Measurements from ENCODE around the gene THSD4. TPM values are rescaled to one million over a fixed set of nuclear protein-coding genes. Genes with fewer than 3 reads are reported as not detected.

Gene THSD4
- total and polyA plus RNA-seq, 2 experiments from 2014 or later: 5.1 to 25.5 TPM

DNA sequence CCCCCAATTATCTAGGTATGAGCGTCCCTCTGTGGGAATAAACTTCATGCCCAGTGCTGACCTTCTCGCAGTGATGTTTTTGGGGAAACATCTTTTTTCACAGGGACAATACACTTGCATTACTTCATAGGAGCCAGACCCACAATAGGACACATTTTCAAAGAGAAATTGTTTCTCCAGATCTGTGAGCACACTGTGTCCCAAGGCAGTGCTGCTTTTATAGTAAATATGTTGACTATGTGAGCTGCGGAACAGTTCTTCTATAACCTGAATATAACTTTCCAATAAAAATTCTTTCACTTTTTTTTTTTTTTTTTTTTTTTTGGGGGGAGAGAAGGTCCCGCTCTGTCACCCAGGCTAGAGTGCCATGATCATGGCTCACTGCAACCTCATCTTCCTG is 17.4 kb upstream of the THSD4 start:
- Histone ChIP-seq H3K27me3 (no peaks in the 10 kb centered on the region), H3K36me3 (no peaks in the 10 kb centered on the region), H3K4me3 (no peak overlapping the region), H3K9me3 (ENCODE audit: low read depth) (no peaks in the 10 kb centered on the region), H3K27ac (no peak overlapping the region), H3K4me1 (ENCODE audit: low read depth) (no peaks in the 10 kb centered on the region)
- TF ChIP-seq, protein P1, sequence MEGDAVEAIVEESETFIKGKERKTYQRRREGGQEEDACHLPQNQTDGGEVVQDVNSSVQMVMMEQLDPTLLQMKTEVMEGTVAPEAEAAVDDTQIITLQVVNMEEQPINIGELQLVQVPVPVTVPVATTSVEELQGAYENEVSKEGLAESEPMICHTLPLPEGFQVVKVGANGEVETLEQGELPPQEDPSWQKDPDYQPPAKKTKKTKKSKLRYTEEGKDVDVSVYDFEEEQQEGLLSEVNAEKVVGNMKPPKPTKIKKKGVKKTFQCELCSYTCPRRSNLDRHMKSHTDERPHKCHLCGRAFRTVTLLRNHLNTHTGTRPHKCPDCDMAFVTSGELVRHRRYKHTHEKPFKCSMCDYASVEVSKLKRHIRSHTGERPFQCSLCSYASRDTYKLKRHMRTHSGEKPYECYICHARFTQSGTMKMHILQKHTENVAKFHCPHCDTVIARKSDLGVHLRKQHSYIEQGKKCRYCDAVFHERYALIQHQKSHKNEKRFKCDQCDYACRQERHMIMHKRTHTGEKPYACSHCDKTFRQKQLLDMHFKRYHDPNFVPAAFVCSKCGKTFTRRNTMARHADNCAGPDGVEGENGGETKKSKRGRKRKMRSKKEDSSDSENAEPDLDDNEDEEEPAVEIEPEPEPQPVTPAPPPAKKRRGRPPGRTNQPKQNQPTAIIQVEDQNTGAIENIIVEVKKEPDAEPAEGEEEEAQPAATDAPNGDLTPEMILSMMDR (IDR thresholded peaks at IDR 0.05; ENCODE audit: low read depth, low read length): no peak
- no peak for DNase-seq (ENCODE audit: low read depth in 1 of 2, low spot score in 1 of 2)

DNA sequence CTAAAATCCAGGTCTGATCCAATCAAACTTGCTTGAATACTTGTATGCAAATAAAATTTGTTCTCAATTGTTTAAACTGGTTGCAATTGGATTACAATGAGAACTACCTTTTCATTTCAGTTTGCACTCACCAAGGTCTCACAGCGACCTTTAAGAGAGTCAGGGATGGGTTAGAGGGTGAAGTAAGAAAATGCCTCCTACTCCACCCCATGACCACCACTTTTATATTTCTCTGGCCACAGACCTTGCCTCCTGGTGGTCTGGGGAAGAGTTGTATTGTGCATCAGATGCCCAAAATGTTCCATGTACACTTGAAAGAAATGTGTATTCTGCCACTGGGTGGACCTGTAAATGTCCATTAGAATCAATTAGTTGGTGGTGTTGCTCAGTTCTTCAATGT is 16.4 kb upstream of the THSD4 start:
- Histone ChIP-seq H3K4me1 (ENCODE audit: low read depth) (no peaks in the 10 kb centered on the region), H3K4me3 (no peak overlapping the region), H3K36me3 (no peaks in the 10 kb centered on the region), H3K9me3 (ENCODE audit: low read depth) (no peaks in the 10 kb centered on the region), H3K27me3 (no peaks in the 10 kb centered on the region), H3K27ac (no peak overlapping the region)
- TF ChIP-seq, protein P1 (IDR thresholded peaks at IDR 0.05; ENCODE audit: low read depth, low read length): no peak
- no peak for DNase-seq (ENCODE audit: low read depth in 1 of 2, low spot score in 1 of 2)

DNA sequence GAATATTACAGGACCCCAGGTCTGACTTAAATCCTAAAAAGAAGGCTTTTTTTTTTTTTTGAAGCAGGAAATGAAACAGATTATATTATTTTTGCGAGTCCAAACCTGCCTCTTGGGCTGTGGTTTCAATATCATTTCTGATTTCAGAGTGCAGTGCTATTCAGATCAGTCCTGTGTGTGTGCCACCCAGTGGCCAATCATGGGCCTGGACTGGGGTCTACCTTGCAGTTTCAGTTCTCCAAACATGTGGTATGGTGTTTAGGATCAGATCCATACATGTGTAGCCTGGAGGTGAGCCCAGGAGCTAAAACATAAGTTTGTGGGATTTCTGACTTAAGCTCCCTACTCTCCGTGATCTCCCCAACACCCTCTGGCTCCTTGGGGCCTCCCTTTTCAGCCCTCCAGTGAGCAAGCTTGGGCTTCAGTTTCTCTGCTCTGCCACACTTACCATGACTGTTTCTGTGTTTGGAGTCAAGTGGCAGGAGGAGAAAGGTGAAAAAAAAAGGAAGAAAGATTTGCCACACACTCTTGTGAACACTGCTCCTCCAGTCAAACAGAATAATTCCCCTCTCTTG is 12.1 kb upstream of the THSD4 start:
- peak; percentile 35 to 74 for DNase-seq (ENCODE audit: low read depth in 1 of 2, low spot score in 1 of 2)
- TF ChIP-seq, protein P1 (IDR thresholded peaks at IDR 0.05; ENCODE audit: low read depth, low read length): peak; percentile 71

DNA sequence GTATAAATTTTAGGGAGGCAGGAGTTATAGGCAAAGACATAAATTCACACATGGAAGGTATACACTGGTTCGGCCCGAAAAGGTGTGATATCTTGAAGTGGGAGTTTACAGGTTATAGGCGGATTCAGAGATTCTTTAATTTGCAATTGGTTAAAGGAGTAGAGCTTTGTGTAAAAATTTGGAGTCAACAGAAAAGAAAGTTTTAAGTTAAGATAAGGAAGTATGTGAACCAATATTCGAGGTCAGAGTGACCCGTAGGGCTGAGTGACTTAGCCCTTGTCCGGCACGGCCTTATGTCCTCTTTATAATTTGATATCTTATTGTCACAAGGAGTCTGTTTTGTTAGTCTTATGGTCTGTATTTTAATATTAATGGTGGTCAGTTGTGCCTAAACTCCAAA is 10.6 kb upstream of the THSD4 start:
- H3K27me3 ChIP-seq: no peaks in the 10 kb centered on the region
- TF ChIP-seq, protein P1 (IDR thresholded peaks at IDR 0.05; ENCODE audit: low read depth, low read length): no peak
- no peaks in the 10 kb centered on the region for H3K9me3 ChIP-seq (ENCODE audit: low read depth)
- H3K4me1 ChIP-seq (ENCODE audit: low read depth): no peaks in the 10 kb centered on the region
- H3K36me3 ChIP-seq: no peaks in the 10 kb centered on the region
- no peak overlapping the region for H3K4me3 ChIP-seq
- no peak overlapping the region for H3K27ac ChIP-seq
- no peak for DNase-seq (ENCODE audit: low read depth in 1 of 2, low spot score in 1 of 2)

More for the DNA sequence above, 12.1 kb upstream of the THSD4 start:
- Histone ChIP-seq H3K27me3 (no peaks in the 10 kb centered on the region), H3K9me3 (ENCODE audit: low read depth) (no peaks in the 10 kb centered on the region), H3K4me3 (no peak overlapping the region), H3K27ac (no peak overlapping the region), H3K36me3 (no peaks in the 10 kb centered on the region), H3K4me1 (ENCODE audit: low read depth) (no peaks in the 10 kb centered on the region)

DNA sequence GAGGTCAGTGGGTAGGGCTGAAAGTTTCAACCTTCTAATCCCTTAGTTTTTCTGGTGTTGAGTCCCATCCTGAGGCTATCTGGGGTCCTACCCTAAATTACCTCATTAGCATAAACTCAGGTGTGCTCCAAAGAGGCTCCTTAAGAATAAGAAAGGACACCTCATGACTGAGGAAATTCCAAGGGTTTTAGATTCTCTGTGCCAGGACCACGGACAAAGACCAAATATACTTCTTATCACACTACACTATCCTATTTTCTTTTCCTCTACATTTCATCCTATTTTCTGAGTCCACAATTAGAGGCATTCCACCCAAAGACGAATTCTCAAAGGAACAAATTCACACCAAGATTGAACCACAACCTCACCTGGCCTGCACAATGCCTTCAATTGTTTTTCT is 9.8 kb upstream of the THSD4 start:
- H3K4me1 ChIP-seq (ENCODE audit: low read depth): peaks cover under 1% of the 10 kb centered on the region
- no peak for DNase-seq (ENCODE audit: low read depth in 1 of 2, low spot score in 1 of 2)
- H3K9me3 ChIP-seq (ENCODE audit: low read depth): no peaks in the 10 kb centered on the region
- no peaks in the 10 kb centered on the region for H3K27me3 ChIP-seq
- H3K36me3 ChIP-seq: no peaks in the 10 kb centered on the region
- TF ChIP-seq, protein P1 (IDR thresholded peaks at IDR 0.05; ENCODE audit: low read depth, low read length): no peak
- H3K4me3 ChIP-seq: no peak overlapping the region
- H3K27ac ChIP-seq: no peak overlapping the region

Measured in cardiac muscle cell (in vitro differentiated cells and primary cell).